ENCODE data around the gene TTF2.
"Not testable (repeated sequence)": the region's sequence is repeated elsewhere in the genome, so short reads cannot be mapped to it uniquely, and the experiment has no call there.

TTF2 gene

DNA sequence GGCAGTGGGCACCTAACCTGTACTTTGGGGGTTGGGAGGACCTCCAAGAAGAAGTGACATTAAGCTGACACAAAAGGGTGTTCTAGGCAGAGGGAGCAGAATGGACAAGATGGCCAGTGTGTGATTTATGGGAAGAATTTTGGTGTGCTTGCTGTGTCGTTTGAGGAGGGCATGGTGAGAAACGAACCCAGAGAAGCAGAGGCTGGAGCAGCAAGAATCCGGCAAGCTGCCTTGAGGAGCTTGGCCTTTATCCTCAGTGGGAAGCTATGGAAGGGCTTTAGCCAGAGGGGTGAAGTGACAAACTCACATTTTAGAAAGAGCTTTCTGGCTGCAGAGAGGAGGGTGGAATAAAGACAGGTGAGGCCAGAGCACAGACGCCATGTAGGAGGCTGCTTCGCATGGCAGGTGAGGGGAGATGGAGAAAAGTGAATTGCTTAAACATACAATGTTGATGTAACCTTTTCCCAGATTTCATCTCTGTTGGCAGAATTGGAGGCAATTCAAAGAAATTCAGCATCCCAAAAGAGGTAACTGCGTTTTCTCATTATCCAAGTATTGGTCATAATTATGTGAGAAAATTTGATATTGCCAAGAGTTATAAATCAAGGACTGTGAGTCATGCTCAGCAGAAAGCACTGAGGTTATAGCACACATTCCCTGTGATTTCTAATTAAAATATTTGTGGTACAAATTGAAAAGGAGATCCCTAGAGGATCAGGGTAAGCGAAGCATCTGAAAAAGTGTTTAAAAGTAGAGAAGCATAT is 34.9 kb downstream of the TTF2 start:
- DNase-seq = no peak

DNA sequence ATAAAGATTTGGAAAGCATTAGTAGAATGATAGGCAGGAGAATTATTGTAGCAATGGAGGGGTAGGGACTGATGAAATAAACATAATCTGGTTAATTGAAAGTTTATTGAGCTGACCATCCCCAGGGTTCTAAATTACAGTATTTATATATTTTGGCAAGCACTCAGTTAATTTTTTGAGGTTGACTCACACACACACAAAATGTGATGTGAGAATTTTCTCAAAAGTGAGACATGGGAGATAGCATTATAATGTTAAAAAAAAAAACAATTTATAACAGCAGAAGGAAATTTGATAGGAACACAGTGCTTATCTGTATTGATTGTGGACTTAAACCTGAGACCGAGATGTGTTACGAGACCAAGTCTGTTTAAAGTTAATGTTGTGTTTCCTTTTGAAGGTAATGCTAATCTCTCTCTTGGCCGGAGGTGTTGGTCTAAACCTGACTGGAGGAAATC is 36.9 kb downstream of the TTF2 start:
- DNase-seq = no peak

GRCh38 chr1:117097443-117097842 is 37.3 kb downstream of the TTF2 start:
- no peak for DNase-seq

DNA sequence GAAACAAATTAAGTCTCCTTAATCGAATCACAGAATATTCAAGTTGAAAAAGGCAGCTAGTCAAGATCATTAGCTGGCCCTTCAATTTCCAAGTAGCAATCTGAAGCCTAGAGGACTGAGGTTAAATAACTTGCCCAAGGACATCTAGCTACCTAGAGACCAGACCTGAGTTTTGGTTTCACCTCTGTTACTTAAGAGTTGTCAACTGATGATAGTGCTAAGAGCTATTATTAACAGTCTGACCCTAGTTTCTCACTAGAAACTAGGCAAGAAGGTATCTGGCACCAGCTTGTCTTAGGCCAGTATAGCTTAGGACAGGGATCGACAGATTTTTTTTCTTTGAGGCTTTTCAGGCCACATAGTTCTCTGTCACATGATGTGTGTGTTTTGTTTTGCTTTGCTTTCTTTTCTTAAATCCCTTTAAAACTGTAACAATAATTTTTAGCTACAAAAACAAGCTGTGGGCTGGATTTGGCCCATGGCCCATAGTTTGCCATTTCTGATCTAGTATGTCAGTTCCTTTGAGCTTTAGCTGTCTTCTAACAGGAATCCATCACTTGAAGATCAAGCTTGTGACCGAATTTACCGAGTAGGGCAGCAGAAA is 38.3 kb downstream of the TTF2 start:
- DNase-seq = no peak

GRCh38 chr1:117101334-117101733 is 41.2 kb downstream of the TTF2 start:
- DNase-seq = no peak

DNA sequence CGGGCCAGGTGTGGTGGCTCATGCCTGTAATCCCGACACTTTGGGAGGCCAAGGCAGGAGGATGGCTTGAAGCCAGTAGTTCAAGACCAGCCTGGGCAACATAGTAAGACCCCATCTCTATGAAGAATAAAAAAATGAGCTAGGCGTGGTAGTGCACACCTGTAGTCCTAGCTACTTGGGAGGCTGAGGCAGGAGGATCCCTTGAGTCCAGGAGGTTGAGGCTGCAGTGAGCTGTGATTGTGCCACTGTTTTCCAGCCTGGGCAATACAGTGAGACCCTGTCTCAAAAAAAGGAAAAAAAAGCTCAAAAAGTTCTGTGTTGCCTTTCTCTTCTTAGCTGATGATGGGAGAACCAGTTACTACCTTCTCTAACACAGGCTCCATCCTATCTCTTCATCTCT is 41.7 kb downstream of the TTF2 start:
- DNase-seq = not testable (repeated sequence)

DNA sequence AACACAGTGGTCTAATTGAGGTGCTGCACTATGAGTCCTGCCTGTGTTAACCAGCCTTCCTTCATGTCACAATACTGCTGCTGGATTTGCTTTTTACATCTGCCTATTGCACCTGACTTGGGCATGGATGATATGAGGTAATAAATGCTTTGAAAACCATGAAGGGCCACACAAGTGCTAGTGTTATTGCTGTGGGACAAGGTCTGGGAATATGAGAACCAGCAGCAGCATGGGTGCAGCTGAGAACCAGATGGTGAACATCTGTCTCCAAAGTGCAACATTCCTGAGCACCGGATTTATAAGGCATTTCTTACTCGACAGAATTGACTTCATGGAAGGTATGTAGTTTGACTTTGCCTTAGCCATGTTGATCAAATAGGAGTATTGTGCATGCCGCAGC is 44.9 kb downstream of the TTF2 start:
- DNase-seq = no peak

GRCh38 chr1:117105722-117106121 is 45.6 kb downstream of the TTF2 start:
- DNase-seq = no peak

- DNase-seq = no peak
Observed at GRCh38 chr1:117106478-117106877, 46.4 kb downstream of the TTF2 start.

DNA sequence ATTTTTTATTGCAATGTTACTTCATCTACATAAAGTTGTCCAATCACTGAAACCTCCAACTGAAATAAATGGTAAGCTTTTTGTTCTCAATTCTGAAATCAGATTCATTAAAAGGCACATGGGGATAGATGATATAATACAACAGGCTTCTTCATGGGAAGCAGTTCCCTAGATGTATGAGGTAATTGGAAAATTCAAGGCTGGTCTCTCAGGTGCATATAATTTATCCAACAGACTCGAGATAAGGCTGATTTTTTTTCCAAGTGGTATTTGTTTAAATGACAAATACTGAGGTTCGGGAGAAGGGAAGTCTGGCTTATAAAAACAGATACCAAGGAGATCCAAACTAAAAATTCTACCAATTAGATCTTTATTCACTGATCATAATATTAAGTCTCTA is 47.2 kb downstream of the TTF2 start:
- no peak for DNase-seq

DNA sequence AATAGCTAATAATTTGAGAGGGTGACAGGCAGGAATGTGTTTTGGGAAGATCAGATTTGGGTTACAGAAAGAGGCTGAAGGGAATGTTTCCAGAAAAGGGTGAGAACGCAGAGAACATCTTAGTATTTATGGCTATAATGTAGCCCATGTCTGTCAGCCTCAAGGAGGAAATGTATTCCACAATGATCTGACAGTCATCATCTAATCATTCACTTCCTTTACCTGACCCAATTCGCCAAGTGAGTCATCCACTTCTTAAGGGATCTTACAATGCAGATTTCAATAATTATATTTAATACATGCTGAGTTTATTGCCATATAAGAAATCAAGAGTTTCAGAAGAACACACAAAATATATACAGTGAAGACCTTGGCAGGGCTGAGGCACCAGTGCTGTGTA is 50.6 kb downstream of the TTF2 start:
- DNase-seq = no peak

GRCh38 chr1:117112047-117112717 is 52.1 kb downstream of the TTF2 start:
- DNase-seq = peak; percentile 33

DNA sequence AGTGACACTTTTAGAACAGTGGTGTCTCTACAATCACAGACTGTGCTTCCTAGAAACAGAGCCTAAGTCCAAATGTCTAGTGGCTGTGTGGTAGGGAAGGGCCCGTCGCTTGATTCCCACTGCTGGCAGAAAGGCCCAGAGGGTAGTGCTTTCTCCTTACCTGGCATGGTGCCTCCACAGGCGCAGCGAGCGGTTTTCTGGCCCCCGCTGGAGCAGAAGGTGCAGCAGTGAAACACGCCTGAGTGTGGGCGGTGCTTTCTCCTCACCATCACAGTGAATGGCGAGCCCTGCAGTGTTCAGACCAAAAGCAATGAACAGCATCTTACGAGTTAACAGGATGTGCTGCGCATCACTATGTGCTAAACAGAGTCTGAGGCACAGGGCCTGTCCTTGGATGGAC is 53.1 kb downstream of the TTF2 start:
- peak; percentile 46 for DNase-seq

- no peak for DNase-seq
Observed at GRCh38 chr1:117114877-117115276, 54.8 kb downstream of the TTF2 start.

DNA sequence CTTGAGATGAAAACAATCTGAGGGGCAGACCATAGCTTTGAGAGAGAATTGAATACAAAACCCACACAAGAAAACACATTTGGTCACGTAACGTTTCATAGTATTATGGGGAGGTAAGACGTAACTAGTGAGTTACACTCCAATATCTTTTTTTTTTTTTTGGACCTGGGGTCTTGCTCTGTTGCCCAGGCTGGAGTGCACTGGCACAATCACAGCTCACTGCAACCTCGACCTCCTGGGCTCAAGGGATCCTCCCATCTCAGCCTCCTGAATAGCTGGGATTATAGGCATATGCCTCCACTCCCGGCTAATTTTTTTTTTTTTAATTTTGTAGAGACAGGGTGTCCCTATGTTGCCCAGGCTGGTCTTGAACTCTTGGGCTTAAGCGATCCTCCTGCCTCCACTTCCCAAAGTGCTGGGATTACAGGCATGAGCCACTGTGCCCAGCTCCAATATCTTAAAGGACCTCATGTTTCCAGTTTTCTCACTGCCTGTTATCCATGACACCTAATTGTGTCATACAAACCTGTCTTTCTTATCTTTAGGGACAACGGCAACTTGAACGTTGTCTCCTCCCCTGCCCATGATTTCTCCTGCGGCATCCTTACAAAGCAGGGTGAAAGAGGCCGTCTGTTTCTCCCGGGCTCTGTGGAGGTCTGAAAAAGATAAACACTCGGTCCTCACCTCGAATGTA is 56.1 kb downstream of the TTF2 start:
- DNase-seq = no peak

GRCh38 chr1:117116784-117117130 is 56.6 kb downstream of the TTF2 start:
- peak; percentile 17 for DNase-seq

DNA sequence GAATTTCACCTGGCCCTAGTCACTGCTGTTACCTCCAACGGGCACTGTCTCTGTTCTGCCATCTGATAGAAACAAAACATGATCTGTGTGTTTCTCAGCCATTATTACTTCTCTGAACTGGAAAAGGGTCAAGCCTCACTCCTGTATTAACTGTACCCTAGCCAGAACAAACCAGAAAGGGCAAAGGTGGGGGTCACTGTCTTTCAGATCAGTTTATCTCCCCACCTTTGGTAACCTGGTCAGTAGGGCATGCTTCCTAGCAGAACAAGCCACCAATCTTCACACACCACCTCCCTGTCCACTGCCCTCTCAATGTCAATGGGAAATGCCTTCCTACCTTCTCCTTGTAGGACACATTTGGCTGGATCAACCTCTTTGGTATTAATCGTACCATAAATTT is 57.6 kb downstream of the TTF2 start:
- DNase-seq = no peak

DNA sequence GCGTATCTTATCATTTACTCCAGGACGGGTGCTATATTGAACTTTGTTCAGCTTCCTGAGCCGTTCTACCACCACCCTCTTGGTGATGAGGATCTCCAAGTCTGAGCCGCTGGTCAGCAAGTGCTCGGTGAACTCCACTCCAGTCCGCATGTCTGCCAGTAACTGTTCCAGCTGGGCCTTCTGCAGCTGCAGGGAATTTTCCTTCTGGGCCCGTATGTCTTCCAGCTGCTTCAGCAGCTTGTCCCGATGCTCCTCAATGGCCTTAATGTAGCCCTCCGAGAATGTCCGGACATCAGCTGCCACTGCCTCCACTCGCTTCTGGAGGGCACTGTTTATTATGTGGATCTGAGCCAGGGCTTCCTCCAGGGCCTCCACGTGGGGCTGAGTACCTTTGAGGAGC is 58.0 kb downstream of the TTF2 start:
- no peak for DNase-seq

DNA sequence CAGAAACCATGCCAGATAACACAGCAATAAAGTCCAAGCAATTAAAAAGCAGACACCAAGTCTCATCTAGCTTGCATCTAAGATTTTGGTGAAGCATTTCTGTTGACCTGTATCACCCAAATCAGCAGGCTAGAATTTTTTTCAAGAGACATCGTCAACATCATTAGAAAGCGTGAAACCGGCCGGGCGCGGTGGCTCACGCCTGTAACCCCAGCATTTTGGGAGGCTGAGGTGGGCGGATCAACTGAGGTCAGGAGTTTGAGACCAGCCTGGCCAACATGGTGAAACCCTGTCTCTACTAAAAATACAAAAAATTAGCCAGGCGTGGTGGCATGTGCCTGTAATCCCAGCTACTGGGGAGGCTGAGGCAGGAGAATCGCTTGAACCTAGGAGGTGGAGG is 59.0 kb downstream of the TTF2 start:
- DNase-seq = not testable (repeated sequence)

DNA sequence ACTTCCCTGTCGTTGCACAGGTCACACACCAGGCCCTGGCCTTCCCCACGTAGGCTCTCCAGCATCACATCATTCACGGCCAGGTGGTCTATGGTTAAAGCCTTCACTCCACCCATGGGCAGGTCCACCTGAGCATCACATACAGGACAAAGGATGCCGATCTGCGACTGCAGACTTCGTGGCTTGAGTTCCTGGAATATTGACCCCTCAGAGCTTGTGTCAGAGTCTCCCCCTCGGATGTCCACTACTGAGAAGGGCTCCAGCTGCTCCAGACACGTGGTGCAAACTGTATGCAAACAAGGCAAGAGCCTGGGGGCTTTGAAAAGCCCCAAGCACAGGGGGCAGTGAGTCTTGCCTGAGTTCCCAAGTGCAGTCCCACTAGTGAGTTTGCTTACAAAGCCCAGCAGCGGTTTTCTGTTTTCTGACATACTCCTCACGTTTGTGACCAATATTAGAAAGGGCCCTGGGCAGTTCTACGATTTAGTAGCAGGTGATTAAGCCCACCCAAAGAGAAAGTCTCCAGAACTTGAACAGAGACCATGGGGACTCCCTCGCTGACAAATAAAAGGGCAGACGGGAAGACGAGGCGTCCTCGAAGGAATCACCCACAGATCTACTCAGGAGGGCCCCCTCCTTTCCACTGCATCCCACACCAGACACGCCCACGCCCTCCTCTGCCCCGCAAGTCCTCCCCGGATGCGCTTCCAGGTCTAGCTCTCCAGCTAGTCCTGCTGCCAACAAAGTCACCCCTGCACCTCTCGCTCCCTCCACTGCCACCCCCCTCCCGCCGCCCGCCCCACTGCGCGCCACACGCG is 60.9 kb downstream of the TTF2 start:
- no peak for DNase-seq

DNA sequence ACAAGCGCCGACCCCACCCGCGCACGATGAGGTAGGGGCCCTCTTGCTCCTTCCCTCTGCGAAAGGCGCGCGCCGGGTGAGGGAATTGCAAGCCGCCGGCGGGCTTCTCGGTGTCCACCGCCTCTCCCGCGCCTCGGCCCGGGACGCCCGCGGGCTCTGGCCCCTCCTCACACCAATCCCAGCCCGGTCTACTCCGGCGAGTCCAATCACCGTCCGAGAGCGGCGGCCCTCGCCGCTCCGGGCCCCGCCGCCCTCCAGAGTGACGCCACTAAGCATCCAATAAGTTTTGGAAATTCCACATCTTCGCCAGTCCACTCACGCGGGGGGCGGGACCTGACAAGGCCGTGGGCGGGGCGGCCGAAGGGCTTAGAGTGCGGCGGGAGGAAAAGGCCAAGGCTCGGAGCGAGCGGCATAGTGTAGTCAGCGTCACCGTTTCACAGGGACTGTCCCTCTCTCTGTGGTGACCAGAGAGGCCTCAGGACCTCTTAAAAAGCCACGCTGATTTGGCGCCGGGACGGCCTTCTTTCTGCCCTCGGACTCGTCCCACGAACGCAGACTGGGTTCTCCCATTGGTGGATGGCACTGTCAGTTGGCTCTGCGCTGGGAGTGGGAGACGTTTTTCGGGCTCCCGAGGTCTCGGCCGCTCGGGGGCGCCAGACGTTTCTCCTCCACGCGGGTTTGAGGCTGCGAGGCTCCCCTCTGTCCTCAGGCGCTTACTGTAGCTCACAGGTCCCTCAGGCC is 61.6 kb downstream of the TTF2 start, which contains the start of gene TRIM45:
TSS of gene TRIM45 (minus strand) at position 161 of the 741 bp plus-strand sequence. CDS start 548 bp downstream, outside the sequence.
- peak; percentile 88 for DNase-seq

All from NCI-H2107 (cell line).